Fibroblast of the aortic adventitia (primary cell): ENCODE results near the gene RGS1. TPM values are rescaled to one million over a fixed set of nuclear protein-coding genes. Genes with fewer than 3 reads are reported as not detected.

Experiments
- DNase-seq: peaks from one replicate; pipeline ENCODE4 v3.0.0-alpha.2; 2010; ENCODE audit warnings: low read depth
- H3K4me3 ChIP-seq: 2 replicates; pipeline ENCODE4 v1.5.1; 2011; ENCODE audit warnings: low read depth, mild to moderate bottlenecking, control low read depth, low read length, moderate library complexity
- CTCF ChIP-seq: IDR thresholded peaks from 2 replicates; pipeline ENCODE4 v1.5.1; 2011; ENCODE audit warnings: mild to moderate bottlenecking, low read length, control low read depth, inconsistent platforms; ENCODE audit not compliant: insufficient read depth
- total RNA-seq: library from RNA; depleted of rRNA; stranded (reverse); fragments of >200 nt; gene quantifications from 2 replicates; pipeline ENCODE4 v1.2.3, GENCODE V29; 2012; ENCODE audit warnings: low replicate concordance

The RGS1 gene
- total RNA-seq, 1 donor: not detected

GRCh38 chr1:192555399-192555798, 20.2 kb upstream of the RGS1 start:
- no peak for DNase-seq
- no peak overlapping the region for H3K4me3 ChIP-seq
- no peak for TF ChIP-seq CTCF

- no peak for TF ChIP-seq CTCF
- no peak overlapping the region for H3K4me3 ChIP-seq
- peak; percentile 41 for DNase-seq
Observed at GRCh38 chr1:192557841-192558595, 17.6 kb upstream of the RGS1 start.

- TF ChIP-seq CTCF: no peak
- H3K4me3 ChIP-seq: no peak overlapping the region
- DNase-seq: peak; percentile 96
Observed at GRCh38 chr1:192559115-192560006, 16.2 kb upstream of the RGS1 start.

GRCh38 chr1:192561301-192561700, 14.3 kb upstream of the RGS1 start:
- no peak for DNase-seq
- TF ChIP-seq CTCF: no peak
- H3K4me3 ChIP-seq: no peak overlapping the region

- TF ChIP-seq CTCF: no peak
- DNase-seq: no peak
- no peak overlapping the region for H3K4me3 ChIP-seq
Observed at GRCh38 chr1:192563129-192563528, 12.4 kb upstream of the RGS1 start.

GRCh38 chr1:192564099-192564498, 11.5 kb upstream of the RGS1 start:
- H3K4me3 ChIP-seq: no peak overlapping the region
- no peak for DNase-seq
- no peak for TF ChIP-seq CTCF
